ENCODE data around the gene TMEM165.

TMEM165 gene

GRCh38 chr4:55407764-55408163 is 12.0 kb downstream of the TMEM165 start:
- DNase-seq, result no peak

DNA sequence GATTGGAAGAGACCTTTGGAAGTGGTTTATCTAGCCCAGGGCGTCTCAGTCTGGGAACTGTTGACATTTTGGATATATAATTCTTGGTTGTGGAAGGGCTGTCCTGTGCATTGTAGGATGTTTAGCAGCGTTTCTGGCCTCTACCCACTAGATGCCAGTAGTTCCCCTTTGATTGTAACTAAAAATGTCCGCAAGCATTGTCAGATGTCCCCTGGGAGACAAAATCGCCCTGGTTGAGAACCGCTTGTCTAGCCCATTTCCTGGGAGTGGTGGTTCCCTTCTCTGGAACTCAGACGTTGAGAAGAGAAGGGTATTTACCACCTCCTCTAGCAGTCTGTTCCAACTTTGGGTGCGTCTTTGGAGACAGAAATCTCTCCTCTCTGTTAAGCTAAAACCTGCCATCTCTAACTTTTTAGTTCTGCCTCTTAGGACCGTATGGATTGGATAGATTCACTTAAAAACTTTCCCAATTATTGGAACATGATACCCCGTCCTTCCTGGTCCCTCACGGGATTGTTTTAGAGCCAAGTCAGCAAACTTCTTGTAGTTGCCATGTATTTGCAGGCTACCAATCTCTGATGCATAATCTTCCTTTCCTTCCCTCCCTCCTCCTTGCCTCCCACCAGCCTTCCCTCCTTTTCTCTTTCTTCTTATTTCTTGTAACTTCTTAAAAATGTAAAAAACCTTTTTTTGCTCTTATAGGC is 13.9 kb downstream of the TMEM165 start:
- no peak for DNase-seq

DNA sequence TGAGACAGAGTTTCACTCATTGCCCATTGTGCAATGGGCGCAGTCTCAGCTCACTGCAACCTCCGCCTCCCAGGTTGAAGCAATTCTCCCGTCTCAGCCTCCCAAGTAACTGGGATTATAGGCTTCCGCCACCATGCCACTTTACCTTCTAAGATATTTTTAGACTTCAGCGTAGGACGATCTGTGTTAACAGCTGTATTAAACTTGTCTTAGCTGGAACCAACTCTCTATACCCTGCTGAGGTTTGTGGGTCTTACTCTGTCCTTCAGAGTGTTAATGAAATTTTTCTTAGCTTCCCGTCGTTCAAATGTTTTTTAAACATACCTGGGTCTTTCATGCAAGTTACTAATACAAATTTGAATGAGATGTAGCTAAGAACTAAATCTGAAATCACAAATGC is 14.7 kb downstream of the TMEM165 start:
- no peak for DNase-seq

GRCh38 chr4:55411621-55412020 is 15.9 kb downstream of the TMEM165 start:
- no peak for DNase-seq

GRCh38 chr4:55416176-55416575 is 20.4 kb downstream of the TMEM165 start:
- no peak for DNase-seq

DNA sequence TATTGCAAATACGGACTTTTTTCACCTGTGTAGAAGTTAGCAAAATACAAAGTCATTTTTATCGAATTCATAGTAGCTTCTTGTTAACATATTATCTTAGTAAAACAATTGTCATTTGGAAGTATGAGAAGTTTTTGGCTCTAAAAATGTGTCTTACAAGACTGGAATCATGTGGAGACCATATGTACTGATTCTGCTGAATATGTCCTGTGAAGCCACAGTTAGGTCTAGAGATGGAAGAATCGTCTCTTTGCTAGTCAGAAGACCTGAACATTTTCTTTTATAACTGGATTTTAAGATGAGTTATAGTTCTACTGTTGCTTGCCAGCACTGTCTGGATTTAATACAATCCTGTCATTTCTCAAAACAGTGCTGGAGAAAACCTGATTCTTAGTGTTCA is 29.0 kb downstream of the TMEM165 start:
- DNase-seq, result no peak

DNA sequence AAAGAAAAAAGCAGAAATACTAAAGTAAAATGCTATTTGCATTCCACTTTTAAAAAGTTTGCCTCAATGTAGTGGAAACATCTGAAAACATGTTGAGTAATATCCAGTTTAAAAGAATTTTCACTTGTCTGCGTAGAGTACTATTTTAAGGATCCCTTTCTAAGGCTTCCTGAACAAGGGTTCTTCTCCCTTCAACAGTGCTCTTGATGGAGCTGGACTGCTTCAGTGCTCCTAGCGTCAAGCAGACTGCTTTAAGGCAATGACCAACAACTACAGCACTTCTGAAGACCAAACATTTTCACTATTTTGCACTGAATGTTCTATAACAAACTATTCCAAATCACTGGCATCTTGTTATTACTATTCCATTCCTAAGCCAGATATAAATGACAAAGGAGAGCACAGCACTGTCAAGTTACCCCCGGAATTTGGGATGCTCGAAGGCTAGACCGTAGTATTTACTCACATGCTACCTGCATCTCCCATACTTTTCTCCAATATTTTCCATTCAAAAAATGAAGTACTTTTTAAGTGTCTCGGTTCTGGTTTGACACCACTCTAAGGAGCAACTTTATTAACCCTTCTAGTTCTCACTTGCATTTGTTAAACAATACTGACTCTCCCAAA is 36.1 kb downstream of the TMEM165 start:
- DNase-seq, result no peak

DNA sequence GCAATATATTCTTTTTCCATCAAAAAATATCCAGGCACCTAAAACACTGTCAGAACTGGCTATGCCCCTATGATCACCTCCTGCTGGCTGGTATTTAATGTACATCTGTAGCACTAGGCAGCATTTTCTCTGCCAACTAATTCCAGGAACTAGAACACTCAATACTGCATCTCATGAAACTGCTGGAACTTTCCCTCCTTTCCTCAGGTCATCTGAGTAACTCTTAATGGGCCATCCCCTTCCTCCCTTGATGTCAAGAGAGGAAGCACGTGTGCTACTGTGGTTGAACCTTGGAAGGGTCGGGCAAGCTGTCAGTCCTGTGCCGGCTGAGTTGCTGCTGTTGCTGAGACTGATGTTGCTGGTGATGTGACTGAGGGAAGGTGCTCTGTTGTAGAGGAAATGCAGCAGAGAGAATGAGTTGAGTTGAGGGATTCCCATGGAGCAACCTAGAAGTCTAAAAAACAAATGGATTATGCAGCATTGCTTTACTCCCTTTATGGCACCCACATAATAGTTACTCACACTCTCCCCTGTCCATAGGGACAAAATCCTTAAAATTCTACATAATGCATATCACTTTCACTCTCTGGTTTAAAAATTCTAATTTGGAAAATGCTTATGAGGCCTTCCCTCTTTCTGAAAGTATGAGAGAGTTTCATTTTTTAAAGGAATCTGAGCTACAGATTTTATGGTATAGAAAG is 39.5 kb downstream of the TMEM165 start:
- no peak for DNase-seq

DNA sequence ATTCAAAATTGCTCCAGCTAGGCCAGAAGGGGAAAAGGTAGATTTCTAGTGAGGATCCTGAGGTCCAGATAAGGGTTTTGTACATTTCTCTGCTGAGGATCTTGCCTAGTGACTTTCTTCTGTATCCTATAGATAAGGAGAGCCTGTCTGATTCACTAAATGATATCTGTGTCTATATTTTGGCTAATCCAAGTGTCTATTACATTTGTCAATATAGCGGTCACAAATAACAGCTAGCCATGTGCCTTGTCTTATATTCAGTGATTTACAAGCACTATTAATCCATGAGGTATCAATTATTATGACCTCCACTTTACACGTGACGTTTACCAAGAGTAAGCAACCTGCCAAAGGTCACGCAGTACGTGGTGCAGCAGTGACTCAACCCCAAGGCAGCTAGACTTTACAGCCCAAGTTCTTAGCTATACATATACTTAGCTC is 41.6 kb downstream of the TMEM165 start:
- no peak for DNase-seq

DNA sequence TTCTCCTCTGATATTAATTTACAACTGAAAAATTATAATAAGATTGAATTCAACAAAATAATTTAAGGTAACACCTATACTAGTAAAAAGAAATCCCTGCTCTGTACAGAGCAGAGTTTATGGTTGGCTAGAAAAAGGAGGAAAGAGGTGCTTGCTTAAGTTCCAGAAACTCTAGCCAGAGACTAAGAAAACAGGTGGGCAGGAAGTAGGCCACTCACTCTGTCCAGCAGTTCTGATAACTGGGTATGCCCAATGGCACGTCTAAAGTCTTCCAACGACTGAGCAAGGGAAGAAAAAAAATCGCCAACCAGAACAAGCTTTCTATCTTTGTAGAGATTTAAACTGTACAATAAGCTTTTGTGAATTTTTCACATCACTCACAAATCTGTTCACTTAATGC is 42.1 kb downstream of the TMEM165 start:
- no peak for DNase-seq

DNA sequence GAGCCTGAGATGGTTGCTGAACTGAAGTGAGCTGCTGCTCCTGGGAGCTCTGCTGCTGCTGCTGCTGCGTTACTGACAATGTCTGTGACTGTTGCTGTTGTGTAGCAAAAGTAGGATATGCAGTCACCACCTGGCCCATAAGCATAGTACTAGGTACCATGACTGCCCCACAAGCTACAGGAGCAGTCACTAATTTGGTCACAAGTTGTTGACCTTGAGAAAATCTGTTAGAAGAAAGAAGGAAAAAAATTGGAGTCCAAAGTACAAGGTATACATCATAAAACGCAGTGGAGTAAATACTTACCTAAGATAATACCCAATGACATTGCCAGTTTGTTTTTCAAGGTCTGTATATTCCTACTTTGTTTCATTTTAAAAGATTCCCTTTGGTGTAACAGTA is 42.6 kb downstream of the TMEM165 start:
- no peak for DNase-seq

GRCh38 chr4:55439023-55439422 is 43.3 kb downstream of the TMEM165 start:
- DNase-seq, result no peak

DNA sequence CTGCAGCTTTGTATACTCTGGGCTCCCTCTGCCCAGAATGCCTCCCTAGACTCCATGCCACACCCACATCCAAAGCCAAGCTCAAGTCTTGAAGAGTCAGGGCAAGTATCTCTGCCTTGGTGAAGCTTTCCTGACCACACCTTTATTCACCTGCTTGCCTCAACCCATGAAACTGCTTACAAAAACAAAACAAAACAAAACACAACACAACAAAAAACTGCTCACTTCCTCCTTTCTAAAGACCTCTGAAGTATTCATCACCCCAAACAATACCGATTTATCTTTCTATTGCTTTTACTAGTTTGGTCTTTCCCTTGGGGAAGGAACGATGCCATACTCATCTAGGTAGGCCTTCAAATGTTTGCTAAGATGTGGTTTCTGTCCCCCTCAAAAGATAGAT is 45.0 kb downstream of the TMEM165 start:
- DNase-seq, result no peak

- no peak for DNase-seq
Measured at GRCh38 chr4:55442541-55442940, 46.8 kb downstream of the TMEM165 start.

GRCh38 chr4:55444827-55445226 is 49.1 kb downstream of the TMEM165 start:
- DNase-seq, result no peak

- DNase-seq, result no peak
Measured at GRCh38 chr4:55445921-55446577, 50.3 kb downstream of the TMEM165 start.

- DNase-seq, result no peak
Measured at GRCh38 chr4:55446578-55446922, 50.8 kb downstream of the TMEM165 start.

DNA sequence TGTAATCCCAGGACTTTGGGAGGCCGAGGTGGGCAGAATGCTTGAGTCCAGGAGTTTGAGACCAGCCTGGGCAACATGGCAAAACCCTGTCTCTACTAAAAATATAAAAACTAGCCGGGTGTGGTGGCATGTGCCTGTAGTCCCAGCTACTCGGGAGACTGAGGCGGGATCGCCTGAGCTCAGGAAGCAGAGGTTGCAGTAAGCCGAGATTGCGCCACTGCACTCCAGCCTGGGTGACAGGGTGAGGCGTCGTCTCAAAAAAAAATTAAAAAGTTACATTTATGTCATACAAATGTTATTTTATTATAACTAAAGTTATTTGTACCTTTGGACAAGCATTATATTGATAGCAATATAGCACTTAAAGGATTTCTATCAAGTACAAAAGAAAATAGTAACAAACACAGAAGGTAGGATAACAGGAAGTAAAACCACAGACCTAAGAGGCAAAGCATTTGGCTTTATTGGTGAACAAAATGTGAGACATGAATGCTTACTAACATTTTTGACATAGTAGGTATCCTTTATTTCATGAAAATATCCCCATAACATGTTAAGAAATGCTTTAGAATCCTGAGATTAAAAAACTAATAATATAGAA is 51.5 kb downstream of the TMEM165 start:
- DNase-seq, result no peak

- DNase-seq, result no peak
Measured at GRCh38 chr4:55447831-55448230, 52.1 kb downstream of the TMEM165 start.

GRCh38 chr4:55450566-55450965 is 54.8 kb downstream of the TMEM165 start:
- DNase-seq, result no peak

DNA sequence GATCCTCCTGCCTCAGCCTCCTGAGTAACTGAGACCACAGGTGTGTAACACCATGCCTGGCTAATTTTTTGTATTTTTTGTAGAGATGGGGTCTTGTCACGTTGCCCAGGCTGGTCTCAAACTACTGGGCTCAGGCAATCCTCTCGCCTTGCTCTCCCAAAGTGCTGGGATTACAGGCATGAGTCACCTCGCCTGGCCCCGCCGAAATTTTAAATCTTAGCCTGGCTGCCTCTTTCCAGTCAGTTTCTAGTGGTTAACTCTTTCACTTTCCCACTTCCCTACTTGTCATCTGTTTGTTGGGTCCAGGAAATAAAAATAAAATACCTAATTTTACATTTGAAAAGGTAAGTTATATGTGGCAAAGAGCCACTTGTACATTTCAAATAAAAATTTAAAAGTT is 62.4 kb downstream of the TMEM165 start:
- no peak for DNase-seq

DNA sequence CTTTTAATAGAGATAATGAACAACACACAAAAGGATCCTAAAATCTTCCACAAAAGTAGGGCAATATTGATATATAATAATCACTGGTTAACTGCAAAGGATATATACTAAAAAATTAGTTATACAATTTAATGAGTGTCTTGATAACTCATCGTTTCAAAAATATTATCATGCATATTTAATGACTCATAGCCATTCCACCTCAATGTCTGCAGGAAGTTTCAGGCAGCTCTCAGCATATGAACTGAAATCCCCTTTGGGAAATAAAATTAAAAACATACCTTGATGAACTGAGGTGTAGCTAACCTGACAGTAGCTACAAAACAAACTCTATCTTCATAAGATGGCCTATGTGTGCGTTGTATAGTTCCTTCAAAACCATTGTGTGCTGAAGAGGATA is 62.9 kb downstream of the TMEM165 start:
- DNase-seq, result no peak

DNA sequence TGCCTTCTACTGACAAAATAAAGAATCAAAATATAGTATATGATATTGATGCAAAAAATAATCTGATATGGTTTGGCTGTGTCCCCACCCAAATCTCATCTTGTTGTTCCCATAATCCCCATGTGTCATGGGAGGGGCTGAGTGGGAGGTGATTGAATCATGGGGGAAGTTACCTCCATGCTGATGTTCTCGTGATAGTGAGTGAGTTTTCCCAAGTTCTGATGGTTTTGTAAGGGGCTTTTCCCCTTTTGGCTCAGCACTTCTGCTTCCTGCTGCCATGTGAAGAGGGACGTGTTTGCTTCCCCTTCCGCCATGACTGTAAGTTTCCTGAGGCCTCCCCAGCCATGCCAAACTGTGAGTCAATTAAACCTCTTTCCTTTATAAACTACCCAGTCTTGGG is 70.2 kb downstream of the TMEM165 start:
- no peak for DNase-seq

Measured in NCI-H2029 (cell line).